Activated naive CD8-positive, alpha-beta T cell (primary cell): ENCODE measurements around the gene RAET1E.
"Not testable (repeated sequence)": the region's sequence is repeated elsewhere in the genome, so short reads cannot be mapped to it uniquely, and the experiment has no call there.

Source experiments
- H3K27ac Mint-ChIP-seq: one replicate; pipeline ENCODE4 v1.8.0; 2021; ENCODE audit warnings: mixed read lengths
- H3K27me3 Mint-ChIP-seq: one replicate; pipeline ENCODE4 v1.8.0; 2021; ENCODE audit warnings: mixed read lengths
- H3K36me3 Mint-ChIP-seq: one replicate; pipeline ENCODE4 v1.8.0; 2021; ENCODE audit warnings: mixed read lengths
- H3K4me1 Mint-ChIP-seq: one replicate; pipeline ENCODE4 v1.8.0; 2021; ENCODE audit warnings: low read depth, mixed read lengths
- H3K4me3 Mint-ChIP-seq: one replicate; pipeline ENCODE4 v1.8.0; 2021; ENCODE audit warnings: mild to moderate bottlenecking, mixed read lengths
- H3K9me3 Mint-ChIP-seq: one replicate; pipeline ENCODE4 v1.8.0; 2021; ENCODE audit warnings: low read depth, mixed read lengths

RAET1E gene

GRCh38 chr6:149871182-149871581, 26.7 kb downstream of the RAET1E start:
- no peaks in the 10 kb centered on the region for H3K4me1 Mint-ChIP-seq
- peaks cover 13% of the 10 kb centered on the region for H3K27me3 Mint-ChIP-seq
- no peak overlapping the region for H3K4me3 Mint-ChIP-seq
- no peaks in the 10 kb centered on the region for H3K36me3 Mint-ChIP-seq
- no peak overlapping the region for H3K27ac Mint-ChIP-seq
- H3K9me3 Mint-ChIP-seq, result no peaks in the 10 kb centered on the region

- Mint-ChIP-seq H3K27me3 (peaks cover 13% of the 10 kb centered on the region), H3K4me1 (peaks cover 3% of the 10 kb centered on the region), H3K27ac (no peak overlapping the region), H3K4me3 (no peak overlapping the region), H3K9me3 (no peaks in the 10 kb centered on the region), H3K36me3 (no peaks in the 10 kb centered on the region)
These were observed 28.5 kb downstream of the RAET1E start for GRCh38 chr6:149869275-149869892.

- Mint-ChIP-seq H3K4me3 (no peak overlapping the region), H3K4me1 (peaks cover 3% of the 10 kb centered on the region), H3K9me3 (no peaks in the 10 kb centered on the region), H3K27ac (no peak overlapping the region), H3K36me3 (no peaks in the 10 kb centered on the region), H3K27me3 (peaks cover 3% of the 10 kb centered on the region)
These were observed 29.9 kb downstream of the RAET1E start for GRCh38 chr6:149867876-149868640.

GRCh38 chr6:149864578-149865535, 33.1 kb downstream of the RAET1E start:
- no peak overlapping the region for H3K27ac Mint-ChIP-seq
- no peaks in the 10 kb centered on the region for H3K36me3 Mint-ChIP-seq
- peak overlapping the region; percentile 75 for H3K4me3 Mint-ChIP-seq

GRCh38 chr6:149863698-149864577, 34.0 kb downstream of the RAET1E start, which contains the start of gene LRP11:
TSS of gene LRP11 (minus strand) at chr6:149864359. CDS start at chr6:149864020, 339 bp downstream.
- Mint-ChIP-seq H3K4me1 (peaks cover 8% of the 10 kb centered on the region), H3K4me3 (peak within 1 kb of the TSS; percentile 79), H3K36me3 (no peaks in the 10 kb centered on the region), H3K27me3 (peaks cover 12% of the 10 kb centered on the region), H3K27ac (no peak within 1 kb of the TSS), H3K9me3 (no peaks in the 10 kb centered on the region)

More at GRCh38 chr6:149864578-149865535, 33.1 kb downstream of the RAET1E start:
- peaks cover 12% of the 10 kb centered on the region for H3K27me3 Mint-ChIP-seq
- H3K9me3 Mint-ChIP-seq, result no peaks in the 10 kb centered on the region
- peaks cover 8% of the 10 kb centered on the region for H3K4me1 Mint-ChIP-seq

GRCh38 chr6:149862922-149863697, 34.8 kb downstream of the RAET1E start:
- Mint-ChIP-seq H3K9me3 (no peaks in the 10 kb centered on the region), H3K4me3 (peak overlapping the region; percentile 79), H3K36me3 (no peaks in the 10 kb centered on the region), H3K27me3 (peaks cover 13% of the 10 kb centered on the region), H3K4me1 (peaks cover 8% of the 10 kb centered on the region), H3K27ac (no peak overlapping the region)

- Mint-ChIP-seq H3K27me3 (peaks cover 14% of the 10 kb centered on the region), H3K4me3 (peak overlapping the region; percentile 53)
- H3K27ac Mint-ChIP-seq, H3K36me3 Mint-ChIP-seq, H3K4me1 Mint-ChIP-seq, H3K9me3 Mint-ChIP-seq: not testable (repeated sequence)
These were observed 35.5 kb downstream of the RAET1E start for GRCh38 chr6:149862424-149862738.

- Mint-ChIP-seq H3K27me3 (peaks cover 14% of the 10 kb centered on the region), H3K4me1 (peaks cover 8% of the 10 kb centered on the region), H3K36me3 (no peaks in the 10 kb centered on the region), H3K27ac (no peak overlapping the region), H3K9me3 (no peaks in the 10 kb centered on the region), H3K4me3 (peak overlapping the region; percentile 53)
These were observed 36.1 kb downstream of the RAET1E start for GRCh38 chr6:149861603-149862423.

- peak overlapping the region; percentile 11 for H3K4me3 Mint-ChIP-seq
- peaks cover 14% of the 10 kb centered on the region for H3K27me3 Mint-ChIP-seq
- no peaks in the 10 kb centered on the region for H3K36me3 Mint-ChIP-seq
- H3K27ac Mint-ChIP-seq, result no peak overlapping the region
- peaks cover 8% of the 10 kb centered on the region for H3K4me1 Mint-ChIP-seq
- H3K9me3 Mint-ChIP-seq, result no peaks in the 10 kb centered on the region
These were observed 36.9 kb downstream of the RAET1E start for GRCh38 chr6:149860834-149861602.

- Mint-ChIP-seq H3K36me3 (no peaks in the 10 kb centered on the region), H3K4me1 (peaks cover 8% of the 10 kb centered on the region), H3K27me3 (peaks cover 16% of the 10 kb centered on the region), H3K27ac (no peak overlapping the region), H3K4me3 (no peak overlapping the region), H3K9me3 (no peaks in the 10 kb centered on the region)
These were observed 37.4 kb downstream of the RAET1E start for GRCh38 chr6:149860513-149860833.

GRCh38 chr6:149859938-149860337, 38.0 kb downstream of the RAET1E start:
- no peaks in the 10 kb centered on the region for H3K9me3 Mint-ChIP-seq
- H3K27ac Mint-ChIP-seq, result no peak overlapping the region
- H3K4me1 Mint-ChIP-seq, result peaks cover 8% of the 10 kb centered on the region
- H3K27me3 Mint-ChIP-seq, result peaks cover 16% of the 10 kb centered on the region
- H3K36me3 Mint-ChIP-seq, result no peaks in the 10 kb centered on the region
- H3K4me3 Mint-ChIP-seq, result no peak overlapping the region

- Mint-ChIP-seq H3K27me3 (peaks cover 16% of the 10 kb centered on the region), H3K36me3 (no peaks in the 10 kb centered on the region), H3K4me3 (no peak overlapping the region), H3K4me1 (peaks cover 5% of the 10 kb centered on the region), H3K9me3 (no peaks in the 10 kb centered on the region), H3K27ac (no peak overlapping the region)
These were observed 38.5 kb downstream of the RAET1E start for GRCh38 chr6:149859368-149859767.
